Left lobe of liver (tissue), 2 donors: Measurements from ENCODE around the gene FAM171A2. TPM values are rescaled to one million over a fixed set of nuclear protein-coding genes. Genes with fewer than 3 reads are reported as not detected.
"Not testable (repeated sequence)": the region's sequence is repeated elsewhere in the genome, so short reads cannot be mapped to it uniquely, and the experiment has no call there.

Source experiments
- ATAC-seq: fragments of 200-7000 bp; cut with Tn5 transposase; one replicate; pipeline ENCODE4 v1.9.1; 2020; ENCODE audit warnings: mild to moderate bottlenecking, moderate library complexity
- DNase-seq: peaks from one replicate; pipeline ENCODE4 v3.0.0-alpha.2; 2020; ENCODE audit warnings: low spot score
- total RNA-seq: library from RNA; stranded (reverse); gene quantifications from one replicate; pipeline ENCODE4 v1.2.1, GENCODE V29; 2021
- donor health status: DM: no; HTN: no; CAD: no; lungs with moderate emphysema.
- donor health status: DM: no; HTN: yes; CAD: no.

FAM171A2 gene
- total RNA-seq, 1 donor from 2014 or later = 0.20 TPM

- ATAC-seq = no peak
- peak; percentile 46 for DNase-seq
These were observed 15.2 kb downstream of the FAM171A2 start for GRCh38 chr17:44348234-44348987.

- not testable (repeated sequence) for DNase-seq, ATAC-seq
These were observed 16.2 kb downstream of the FAM171A2 start for GRCh38 chr17:44347206-44348055.

- ATAC-seq (no peak), DNase-seq (peak; percentile 45)
These were observed 17.4 kb downstream of the FAM171A2 start for GRCh38 chr17:44346064-44346844.

GRCh38 chr17:44345454-44346026 is 18.1 kb downstream of the FAM171A2 start:
- ATAC-seq (peak; percentile 42), DNase-seq (peak; percentile 58)

- peak; percentile 97 for DNase-seq
- ATAC-seq = peak; percentile 97
These were observed 18.7 kb downstream of the FAM171A2 start, which contains the start of gene GRN for GRCh38 chr17:44344939-44345453. TSS of gene GRN (plus strand) at chr17:44345302. CDS start at chr17:44349165, 3,863 bp downstream.

GRCh38 chr17:44343510-44344209 is 20.0 kb downstream of the FAM171A2 start:
- ATAC-seq (no peak), DNase-seq (no peak)

- not testable (repeated sequence) for ATAC-seq, DNase-seq
These were observed 23.1 kb downstream of the FAM171A2 start for GRCh38 chr17:44340553-44340952.

GRCh38 chr17:44338702-44339101 is 25.0 kb downstream of the FAM171A2 start:
- ATAC-seq (no peak), DNase-seq (no peak)

GRCh38 chr17:44335968-44336367 is 27.7 kb downstream of the FAM171A2 start:
- DNase-seq (no peak), ATAC-seq (no peak)

GRCh38 chr17:44335564-44335963 is 28.1 kb downstream of the FAM171A2 start:
- ATAC-seq (peak; percentile 15), DNase-seq (no peak)

GRCh38 chr17:44334727-44335126 is 28.9 kb downstream of the FAM171A2 start:
- ATAC-seq (no peak), DNase-seq (no peak)

- ATAC-seq (no peak), DNase-seq (no peak)
These were observed 29.3 kb downstream of the FAM171A2 start for GRCh38 chr17:44334315-44334714.

GRCh38 chr17:44333371-44333770 is 30.3 kb downstream of the FAM171A2 start:
- DNase-seq = no peak
- ATAC-seq = peak; percentile 52

GRCh38 chr17:44331249-44331760 is 32.3 kb downstream of the FAM171A2 start:
- DNase-seq (peak; percentile 68), ATAC-seq (peak; percentile 67)

- not testable (repeated sequence) for DNase-seq, ATAC-seq
These were observed 33.4 kb downstream of the FAM171A2 start for GRCh38 chr17:44330263-44330662.

GRCh38 chr17:44329516-44329915 is 34.1 kb downstream of the FAM171A2 start:
- ATAC-seq, DNase-seq: not testable (repeated sequence)

- ATAC-seq = no peak
- DNase-seq = no peak
These were observed 35.8 kb downstream of the FAM171A2 start for GRCh38 chr17:44327715-44328449.

- peak; percentile 98 for DNase-seq
- peak; percentile 77 for ATAC-seq
These were observed 36.7 kb downstream of the FAM171A2 start for GRCh38 chr17:44326861-44327444.
